Measurements from ENCODE around the gene SUSD6. TPM values are rescaled to one million over a fixed set of nuclear protein-coding genes. Genes with fewer than 3 reads are reported as not detected.

SUSD6 gene
- polyA plus RNA-seq, 1 experiment = 14.4 TPM

DNA sequence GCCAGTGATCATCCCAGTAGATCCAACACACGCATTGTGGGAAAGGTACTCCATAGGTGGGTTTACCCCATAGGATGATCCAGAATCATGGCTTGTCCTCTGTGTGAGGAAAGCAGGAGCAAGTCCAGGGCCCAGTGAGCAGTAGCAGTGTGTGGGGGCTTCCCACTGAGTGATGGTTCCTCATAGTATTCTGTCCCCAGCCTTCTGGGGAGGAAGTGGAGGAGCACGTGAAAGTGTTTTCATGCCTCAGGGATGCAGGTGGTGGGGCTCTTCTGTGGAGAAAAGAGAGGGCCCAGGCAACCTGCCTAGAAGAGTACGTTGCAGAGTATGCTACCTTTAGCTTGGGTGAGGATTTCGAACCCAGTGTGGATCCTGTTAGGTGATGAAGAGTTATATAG lies 56.5 kb downstream of the SUSD6 start:
- no peak overlapping the region for H3K27ac ChIP-seq (ENCODE audit: low read depth, low read length)
- TF ChIP-seq, protein P1, sequence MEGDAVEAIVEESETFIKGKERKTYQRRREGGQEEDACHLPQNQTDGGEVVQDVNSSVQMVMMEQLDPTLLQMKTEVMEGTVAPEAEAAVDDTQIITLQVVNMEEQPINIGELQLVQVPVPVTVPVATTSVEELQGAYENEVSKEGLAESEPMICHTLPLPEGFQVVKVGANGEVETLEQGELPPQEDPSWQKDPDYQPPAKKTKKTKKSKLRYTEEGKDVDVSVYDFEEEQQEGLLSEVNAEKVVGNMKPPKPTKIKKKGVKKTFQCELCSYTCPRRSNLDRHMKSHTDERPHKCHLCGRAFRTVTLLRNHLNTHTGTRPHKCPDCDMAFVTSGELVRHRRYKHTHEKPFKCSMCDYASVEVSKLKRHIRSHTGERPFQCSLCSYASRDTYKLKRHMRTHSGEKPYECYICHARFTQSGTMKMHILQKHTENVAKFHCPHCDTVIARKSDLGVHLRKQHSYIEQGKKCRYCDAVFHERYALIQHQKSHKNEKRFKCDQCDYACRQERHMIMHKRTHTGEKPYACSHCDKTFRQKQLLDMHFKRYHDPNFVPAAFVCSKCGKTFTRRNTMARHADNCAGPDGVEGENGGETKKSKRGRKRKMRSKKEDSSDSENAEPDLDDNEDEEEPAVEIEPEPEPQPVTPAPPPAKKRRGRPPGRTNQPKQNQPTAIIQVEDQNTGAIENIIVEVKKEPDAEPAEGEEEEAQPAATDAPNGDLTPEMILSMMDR (IDR thresholded peaks at IDR 0.05; ENCODE audit: low read depth, low read length) = no peak
- no peak for DNase-seq (ENCODE audit: low read depth, low spot score)
- H3K9me3 ChIP-seq (ENCODE audit: control insufficient read depth, insufficient read depth, low read length) = no peaks in the 10 kb centered on the region
- ChIA-PET POLR2A (no interaction called here), CTCF (interaction anchor here (1.1 kb wide), 1 partner anchor 20 kb away, joined by 3 read pairs; no protein-coding TSS in a partner anchor)
- H3K27me3 ChIP-seq (ENCODE audit: control insufficient read depth, insufficient read depth, low read length) = no peaks in the 10 kb centered on the region
- no peak overlapping the region for H3K4me3 ChIP-seq (ENCODE audit: low read depth, low read length)

DNA sequence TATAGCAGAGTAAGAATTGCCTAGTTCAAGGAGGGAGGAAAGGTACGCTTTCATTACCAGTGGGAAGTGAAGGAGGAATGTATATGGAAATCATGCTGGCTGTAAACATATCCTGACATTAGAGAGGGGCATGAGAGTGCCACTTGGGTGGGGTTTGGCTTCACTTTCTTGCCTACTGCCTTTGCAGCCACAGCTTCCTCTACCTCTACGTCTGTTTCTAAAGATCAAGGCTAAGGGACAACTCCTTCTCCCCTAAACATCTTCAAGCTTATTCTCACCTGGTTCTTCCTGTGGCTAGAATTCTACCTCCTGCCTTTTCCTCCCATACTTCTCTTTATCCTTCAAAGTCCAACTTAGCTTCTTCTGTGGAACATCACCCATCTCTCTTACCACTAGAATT lies 58.0 kb downstream of the SUSD6 start:
- H3K9me3 ChIP-seq (ENCODE audit: control insufficient read depth, insufficient read depth, low read length) = no peaks in the 10 kb centered on the region
- POLR2A ChIA-PET = no interaction called here
- TF ChIP-seq, protein P1 (IDR thresholded peaks at IDR 0.05; ENCODE audit: low read depth, low read length) = no peak
- DNase-seq (ENCODE audit: low read depth, low spot score) = no peak
- H3K27me3 ChIP-seq (ENCODE audit: control insufficient read depth, insufficient read depth, low read length) = no peaks in the 10 kb centered on the region
- H3K27ac ChIP-seq (ENCODE audit: low read depth, low read length) = no peak overlapping the region
- H3K4me3 ChIP-seq (ENCODE audit: low read depth, low read length) = no peak overlapping the region
- CTCF ChIA-PET = interaction anchor here (0.7 to 1.1 kb wide), 2 partner anchors 21 to 85 kb away, joined by 3 read pairs; no protein-coding TSS in a partner anchor

DNA sequence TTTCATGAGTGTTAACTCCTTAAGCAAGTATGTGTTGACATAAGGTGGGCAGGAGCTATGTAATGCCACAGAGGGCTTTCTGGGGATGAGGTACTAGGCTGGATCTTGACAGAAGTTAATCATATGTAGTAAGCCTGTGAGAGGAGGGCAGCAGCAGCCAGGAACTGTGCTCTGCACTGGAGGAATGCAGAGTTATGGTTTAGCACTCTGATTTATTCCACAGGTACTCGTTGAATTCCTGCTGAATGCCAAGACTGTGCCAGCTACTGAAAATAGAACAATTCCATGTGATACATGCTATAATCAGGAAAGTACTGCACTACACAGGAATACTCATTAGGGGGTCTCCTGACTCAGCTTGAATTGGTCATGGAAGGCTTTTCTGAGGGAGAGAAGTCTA lies 58.7 kb downstream of the SUSD6 start:
- Histone ChIP-seq H3K27ac (ENCODE audit: low read depth, low read length) (no peak overlapping the region), H3K27me3 (ENCODE audit: control insufficient read depth, insufficient read depth, low read length) (no peaks in the 10 kb centered on the region), H3K4me3 (ENCODE audit: low read depth, low read length) (no peak overlapping the region), H3K9me3 (ENCODE audit: control insufficient read depth, insufficient read depth, low read length) (no peaks in the 10 kb centered on the region)
- TF ChIP-seq, protein P1 (IDR thresholded peaks at IDR 0.05; ENCODE audit: low read depth, low read length) = no peak
- ChIA-PET POLR2A (no interaction called here), CTCF (no interaction called here)
- no peak for DNase-seq (ENCODE audit: low read depth, low spot score)

DNA sequence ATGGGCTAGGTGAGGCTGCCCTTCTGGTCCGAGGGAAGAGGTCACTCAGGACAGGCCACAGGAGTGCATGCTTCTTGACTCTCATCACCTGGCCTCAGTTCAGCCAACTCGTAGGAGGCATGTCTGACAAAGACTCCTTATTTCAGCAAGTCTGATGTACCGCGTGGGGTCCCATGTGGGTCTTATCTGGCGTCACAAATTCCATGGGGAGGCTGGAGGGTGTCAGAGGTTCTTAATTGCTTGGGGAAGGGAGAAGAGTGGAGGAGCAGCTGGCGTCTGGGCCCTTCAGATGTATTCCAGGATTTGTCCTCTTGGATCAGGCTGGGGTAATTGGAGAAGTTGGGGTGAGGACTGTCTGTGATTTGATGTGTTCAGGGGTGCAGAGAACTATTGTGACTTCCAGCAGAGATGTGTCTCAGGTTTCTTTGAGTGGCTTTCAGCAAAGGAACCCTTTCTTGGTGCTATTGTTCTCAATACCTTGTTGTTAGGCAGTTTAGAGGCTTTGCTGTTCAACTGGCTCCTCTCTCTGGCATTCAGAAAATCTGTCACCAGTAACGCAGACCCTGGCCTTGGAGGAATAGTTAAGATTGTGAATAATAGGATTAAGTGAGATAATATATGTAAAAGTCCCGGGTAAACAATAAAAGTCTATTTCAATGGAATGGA lies 60.1 kb downstream of the SUSD6 start:
- TF ChIP-seq, protein P1 (IDR thresholded peaks at IDR 0.05; ENCODE audit: low read depth, low read length) = no peak
- no peak for DNase-seq (ENCODE audit: low read depth, low spot score)
- no peak overlapping the region for H3K27ac ChIP-seq (ENCODE audit: low read depth, low read length)
- ChIA-PET POLR2A (no interaction called here), CTCF (interaction anchor here (0.5 kb wide), 1 partner anchor 168 kb away, joined by 6 read pairs; no protein-coding TSS in a partner anchor)
- no peaks in the 10 kb centered on the region for H3K27me3 ChIP-seq (ENCODE audit: control insufficient read depth, insufficient read depth, low read length)
- no peak overlapping the region for H3K4me3 ChIP-seq (ENCODE audit: low read depth, low read length)
- no peaks in the 10 kb centered on the region for H3K9me3 ChIP-seq (ENCODE audit: control insufficient read depth, insufficient read depth, low read length)

DNA sequence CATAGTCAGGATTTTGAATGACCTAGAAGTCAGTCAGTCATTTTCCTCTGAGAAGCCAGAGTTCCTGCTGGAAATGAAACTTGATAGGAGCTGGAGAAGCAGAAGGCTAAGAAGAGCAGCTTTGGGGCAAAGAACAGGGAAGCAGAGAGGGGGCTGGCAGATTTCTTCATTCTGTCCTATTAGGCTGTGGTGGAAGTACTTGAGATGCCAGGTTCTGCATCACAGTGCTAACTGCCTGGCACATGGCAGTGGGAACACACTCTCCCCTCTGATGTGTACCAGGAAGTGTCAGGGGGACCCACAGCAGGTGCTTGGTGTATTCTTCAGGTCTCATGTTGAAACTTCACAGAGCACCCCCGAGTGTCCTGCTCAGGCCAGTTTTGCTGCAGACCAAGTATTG lies 61.0 kb downstream of the SUSD6 start:
- ChIA-PET CTCF (no interaction called here), POLR2A (no interaction called here)
- Histone ChIP-seq H3K27ac (ENCODE audit: low read depth, low read length) (no peak overlapping the region), H3K9me3 (ENCODE audit: control insufficient read depth, insufficient read depth, low read length) (no peaks in the 10 kb centered on the region), H3K4me3 (ENCODE audit: low read depth, low read length) (no peak overlapping the region), H3K27me3 (ENCODE audit: control insufficient read depth, insufficient read depth, low read length) (no peaks in the 10 kb centered on the region)
- TF ChIP-seq, protein P1 (IDR thresholded peaks at IDR 0.05; ENCODE audit: low read depth, low read length) = no peak
- no peak for DNase-seq (ENCODE audit: low read depth, low spot score)

All from AG04450 (cell line).